GM18868 (cell line): Measurements from ENCODE around the gene ASIC1.

Experiments used
- ATAC-seq: cut with Tn5 transposase; IDR thresholded peaks from one replicate; pipeline ENCODE4 v1.9.1; 2021; ENCODE audit warnings: mild to moderate bottlenecking, moderate library complexity; ENCODE audit not compliant: unreplicated experiment

ASIC1 gene

GRCh38 chr12:50040657-50041056, 16.7 kb upstream of the ASIC1 start:
- ATAC-seq, result no peak

GRCh38 chr12:50041062-50041860, 16.1 kb upstream of the ASIC1 start:
- ATAC-seq, result no peak

- no peak for ATAC-seq
Measured at GRCh38 chr12:50041962-50042361, 15.4 kb upstream of the ASIC1 start.

DNA sequence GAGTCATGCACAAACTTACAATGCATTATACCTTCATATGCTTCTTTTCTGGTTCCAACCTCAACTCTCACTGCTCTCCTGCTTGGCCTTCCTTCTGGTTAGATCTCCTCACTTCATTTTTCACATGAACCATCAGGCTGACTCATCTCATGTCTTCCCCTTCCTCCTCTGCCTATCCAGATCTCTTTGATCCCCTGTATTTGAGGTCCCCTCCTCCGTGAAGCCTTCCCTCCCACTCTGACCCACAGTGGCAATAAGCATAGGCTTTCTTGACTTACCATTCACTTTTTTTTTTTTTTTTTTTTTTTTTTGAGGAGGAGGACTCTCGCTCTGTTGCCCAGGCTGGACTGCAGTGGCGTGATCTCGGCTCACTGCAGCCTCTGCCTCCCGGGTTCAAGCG, 14.7 kb upstream of the ASIC1 start:
- ATAC-seq, result no peak

- no peak for ATAC-seq
Measured at GRCh38 chr12:50043308-50043707, 14.1 kb upstream of the ASIC1 start.

- no peak for ATAC-seq
Measured at GRCh38 chr12:50043854-50044253, 13.5 kb upstream of the ASIC1 start.

DNA sequence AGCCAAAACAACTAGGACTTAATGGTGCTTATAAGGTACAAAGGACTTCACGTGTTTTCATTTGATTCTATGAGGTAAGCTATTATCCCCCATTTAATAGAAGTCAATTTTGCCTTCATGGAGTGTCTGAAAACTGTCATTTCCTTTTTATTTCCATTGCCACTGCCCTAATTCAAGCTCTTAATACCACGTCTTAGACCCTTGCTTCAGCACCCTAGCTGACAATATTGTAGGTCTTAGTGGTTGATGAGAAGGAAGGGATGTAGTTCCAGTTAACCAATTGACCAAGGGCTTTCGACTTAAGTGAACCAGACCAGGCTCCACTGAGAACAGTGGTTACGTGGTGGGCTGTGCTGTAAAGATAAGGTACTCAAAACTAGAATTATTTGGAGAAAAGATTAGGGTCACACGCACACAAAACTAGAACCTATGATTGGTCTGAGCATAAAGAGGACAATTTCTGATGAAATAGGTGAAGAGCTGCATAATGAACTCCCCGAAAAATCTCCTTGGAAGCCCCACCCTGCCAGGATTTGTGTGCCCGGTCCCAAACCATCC, 9.6 kb upstream of the ASIC1 start:
- ATAC-seq, result no peak

GRCh38 chr12:50049254-50050118, 7.9 kb upstream of the ASIC1 start:
- ATAC-seq, result no peak

DNA sequence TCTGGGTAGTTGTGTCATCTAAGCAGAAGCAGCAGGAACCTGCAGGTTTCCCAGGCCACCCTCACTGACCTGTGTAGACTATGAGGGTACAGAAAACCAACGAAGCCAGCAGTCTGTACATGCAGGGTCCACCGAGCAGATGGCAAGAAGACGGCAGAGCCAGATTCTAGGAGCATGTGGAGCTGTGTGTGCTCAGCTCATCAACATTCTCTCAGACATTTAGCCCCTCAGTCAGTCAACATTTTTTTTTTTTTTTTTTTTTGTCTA, 7.3 kb upstream of the ASIC1 start:
- no peak for ATAC-seq

GRCh38 chr12:50050410-50051098, 6.8 kb upstream of the ASIC1 start:
- no peak for ATAC-seq

DNA sequence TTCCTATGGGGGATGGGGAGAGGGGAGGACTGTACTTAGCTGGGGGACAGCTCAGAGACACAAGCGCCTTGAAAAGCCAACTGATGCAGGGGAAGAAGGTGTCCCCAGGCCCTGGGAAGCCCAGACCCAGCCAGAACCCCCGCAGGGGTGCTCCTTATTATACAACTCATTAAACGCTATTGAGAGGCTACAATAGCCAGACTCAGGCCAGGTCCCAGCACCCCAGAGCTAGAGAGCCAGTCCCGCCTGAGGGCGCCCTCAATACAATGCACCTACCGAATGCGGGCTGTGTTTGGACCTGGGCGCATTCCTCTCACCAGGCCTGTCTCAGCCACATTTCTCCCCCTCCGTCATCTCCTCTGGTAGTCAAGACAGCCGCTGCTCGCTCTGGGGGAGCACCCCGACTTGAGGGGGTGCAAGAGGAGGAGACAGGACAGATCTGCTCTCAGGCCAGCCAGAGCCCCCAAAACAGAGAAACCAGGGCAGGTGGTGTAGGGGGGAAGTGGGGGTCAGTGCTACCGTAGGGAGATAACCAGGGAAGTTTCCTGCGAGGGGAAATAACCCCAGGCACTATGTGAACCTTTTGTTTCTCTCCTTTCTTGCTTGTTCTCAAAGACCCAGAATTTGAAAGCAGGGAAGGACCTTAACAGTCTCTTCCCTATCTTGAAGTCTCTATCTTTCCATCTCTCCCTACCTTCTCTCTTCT, 6.1 kb upstream of the ASIC1 start:
- no peak for ATAC-seq

DNA sequence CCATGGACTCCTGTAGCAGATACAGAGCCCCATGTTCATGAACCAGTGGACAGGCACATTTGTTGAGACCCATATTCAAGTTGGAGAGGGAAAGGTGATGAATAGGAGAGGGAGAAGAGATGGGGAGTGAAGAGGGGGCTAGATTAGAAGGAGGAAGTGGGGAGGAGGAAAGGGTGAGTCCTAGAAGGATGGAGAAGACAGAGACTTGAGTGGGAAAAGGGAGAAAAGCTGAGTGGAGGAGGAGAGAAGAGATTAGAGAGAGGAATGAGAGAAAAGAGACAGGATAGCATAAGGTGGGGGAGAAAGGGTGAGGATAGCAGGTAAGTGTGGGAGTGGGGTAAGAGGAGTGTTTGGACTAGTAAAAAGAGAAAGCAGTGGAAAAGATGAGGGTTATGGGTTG, 4.9 kb upstream of the ASIC1 start:
- ATAC-seq, result no peak

DNA sequence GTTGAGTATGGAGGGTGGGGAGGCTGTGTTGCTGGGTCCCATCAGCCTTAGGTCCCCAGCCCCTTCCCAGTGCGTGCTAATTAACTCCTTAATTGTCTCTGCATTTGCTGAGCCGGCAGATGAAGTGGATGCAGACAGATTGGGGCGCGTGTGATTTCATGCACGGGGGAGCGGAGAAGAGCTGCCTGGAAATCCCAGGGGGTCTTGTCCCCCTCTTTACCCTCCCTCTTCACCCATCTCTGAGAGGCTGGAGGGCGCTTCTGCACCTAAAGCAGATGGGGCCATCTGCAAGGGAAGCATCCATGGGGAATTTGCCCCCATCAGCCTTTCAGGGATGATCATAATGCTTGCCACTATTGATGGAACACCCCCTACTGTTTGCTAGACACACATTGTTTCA, 4.4 kb upstream of the ASIC1 start:
- no peak for ATAC-seq

- no peak for ATAC-seq
Measured at GRCh38 chr12:50053583-50053982, 3.8 kb upstream of the ASIC1 start.

DNA sequence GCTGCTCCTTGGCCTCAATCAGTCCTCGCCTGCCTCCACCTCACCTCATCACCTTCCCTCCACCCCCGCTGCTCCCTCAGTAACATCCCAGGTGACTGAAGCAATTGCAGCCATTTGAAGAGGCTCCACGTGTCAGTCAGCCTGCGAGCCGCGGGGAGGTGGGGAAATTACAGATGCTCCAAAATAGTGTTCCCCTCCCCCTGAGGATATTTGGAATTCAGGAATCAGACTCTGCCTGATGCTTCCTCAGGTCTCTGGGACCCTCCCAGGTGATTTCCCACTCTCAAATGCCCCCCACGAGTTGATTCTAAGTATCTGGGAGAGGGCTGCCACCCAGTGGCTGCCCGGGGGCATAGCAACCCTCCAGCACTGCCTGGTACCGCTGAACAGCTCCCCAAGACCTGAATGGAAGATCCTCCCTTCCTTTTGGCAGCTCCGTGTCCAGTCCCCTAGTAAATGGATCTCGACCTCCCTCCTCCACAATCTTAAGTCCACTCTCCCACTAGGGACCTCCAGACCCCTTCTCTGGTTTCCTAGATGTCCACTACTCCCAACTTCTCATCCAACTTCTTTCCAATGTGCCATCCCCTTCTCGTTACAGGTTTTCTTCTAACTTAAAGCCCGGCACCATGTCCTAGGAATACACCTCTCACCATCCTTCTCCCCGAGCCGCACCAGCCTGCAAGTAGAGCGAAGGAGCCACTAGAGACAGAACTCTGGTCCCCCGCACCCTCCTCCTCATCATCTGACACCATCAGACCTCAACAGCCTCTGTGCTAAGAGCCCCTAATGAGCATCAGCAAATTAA, 1.4 kb upstream of the ASIC1 start:
- ATAC-seq, result no peak

DNA sequence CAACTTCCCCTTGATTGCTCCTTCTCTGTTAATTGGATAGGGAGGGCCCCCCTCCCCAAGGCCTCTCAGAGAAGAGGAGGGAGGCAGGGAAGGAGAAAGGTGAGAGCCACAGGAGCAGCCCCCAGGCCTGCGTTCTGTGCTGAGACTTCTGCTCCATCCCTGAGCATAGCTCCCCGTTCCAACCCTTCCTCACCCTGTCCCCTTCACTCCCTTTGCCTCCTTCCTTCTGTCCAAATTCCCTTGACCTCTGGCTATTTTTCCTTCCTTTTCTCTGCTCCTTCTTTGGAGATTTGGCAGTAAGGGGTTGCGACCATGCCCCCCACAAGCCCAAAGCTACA, 788 bp upstream of the ASIC1 start:
- no peak for ATAC-seq

GRCh38 chr12:50057896-50058670, 687 bp downstream of the ASIC1 start:
- no peak for ATAC-seq

- no peak for ATAC-seq
Measured at GRCh38 chr12:50058743-50059312, 1.4 kb downstream of the ASIC1 start.

DNA sequence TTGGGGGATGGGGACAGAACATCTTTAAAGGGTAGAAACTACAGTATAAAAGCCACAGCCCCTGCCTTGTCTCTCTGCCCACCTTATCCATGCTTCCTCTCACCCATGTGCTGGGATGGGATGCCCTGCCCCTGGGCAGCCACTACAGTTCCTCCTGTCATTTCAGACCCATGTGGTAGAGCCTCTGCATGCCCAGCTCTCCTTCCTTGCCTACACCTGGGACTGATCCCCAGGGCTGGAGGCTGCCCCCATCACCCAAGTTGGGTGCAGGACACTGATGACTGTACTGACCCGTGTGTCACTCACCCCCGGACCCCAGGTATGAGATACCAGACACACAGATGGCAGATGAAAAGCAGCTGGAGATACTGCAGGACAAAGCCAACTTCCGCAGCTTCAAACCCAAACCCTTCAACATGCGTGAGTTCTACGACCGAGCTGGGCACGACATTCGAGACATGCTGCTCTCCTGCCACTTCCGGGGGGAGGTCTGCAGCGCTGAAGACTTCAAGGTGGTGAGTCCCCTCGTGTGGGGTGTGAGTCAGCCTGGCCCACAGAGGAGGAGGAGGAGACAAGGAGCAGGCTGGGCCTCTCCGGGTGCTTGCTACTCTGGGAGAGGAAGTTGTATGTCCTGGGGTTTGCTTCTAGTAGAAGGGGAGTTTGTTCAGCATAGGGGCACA, 2.2 kb downstream of the ASIC1 start:
- no peak for ATAC-seq
